Measurements from ENCODE around the gene TWSG1.
"Not testable (repeated sequence)": the region's sequence is repeated elsewhere in the genome, so short reads cannot be mapped to it uniquely, and the experiment has no call there.

Gene TWSG1

GRCh38 chr18:9335697-9336045 is 1.1 kb downstream of the TWSG1 start:
- no peak for DNase-seq (ENCODE audit: low spot score)

GRCh38 chr18:9336827-9337226 is 2.3 kb downstream of the TWSG1 start:
- DNase-seq (ENCODE audit: low spot score): no peak

- peak; percentile 5 for DNase-seq (ENCODE audit: low spot score)
Measured at GRCh38 chr18:9337873-9338272, 3.3 kb downstream of the TWSG1 start.

- no peak for DNase-seq (ENCODE audit: low spot score)
Measured at GRCh38 chr18:9340472-9340871, 5.9 kb downstream of the TWSG1 start.

GRCh38 chr18:9343577-9343976 is 9.0 kb downstream of the TWSG1 start:
- no peak for DNase-seq (ENCODE audit: low spot score)

- DNase-seq (ENCODE audit: low spot score): no peak
Measured at GRCh38 chr18:9346775-9347174, 12.2 kb downstream of the TWSG1 start.

GRCh38 chr18:9348079-9348671 is 13.6 kb downstream of the TWSG1 start:
- no peak for DNase-seq (ENCODE audit: low spot score)

- DNase-seq (ENCODE audit: low spot score): no peak
Measured at GRCh38 chr18:9348766-9349165, 14.2 kb downstream of the TWSG1 start.

GRCh38 chr18:9353596-9353995 is 19.0 kb downstream of the TWSG1 start:
- no peak for DNase-seq (ENCODE audit: low spot score)

- no peak for DNase-seq (ENCODE audit: low spot score)
Measured at GRCh38 chr18:9354256-9354655, 19.7 kb downstream of the TWSG1 start.

- no peak for DNase-seq (ENCODE audit: low spot score)
Measured at GRCh38 chr18:9356976-9357375, 22.4 kb downstream of the TWSG1 start.

- DNase-seq (ENCODE audit: low spot score): no peak
Measured at GRCh38 chr18:9359796-9360195, 25.2 kb downstream of the TWSG1 start.

GRCh38 chr18:9361191-9361590 is 26.6 kb downstream of the TWSG1 start:
- DNase-seq (ENCODE audit: low spot score): no peak

- DNase-seq (ENCODE audit: low spot score): no peak
Measured at GRCh38 chr18:9362869-9363268, 28.3 kb downstream of the TWSG1 start.

GRCh38 chr18:9364242-9364641 is 29.7 kb downstream of the TWSG1 start:
- DNase-seq (ENCODE audit: low spot score): no peak

GRCh38 chr18:9365406-9365805 is 30.8 kb downstream of the TWSG1 start:
- no peak for DNase-seq (ENCODE audit: low spot score)

GRCh38 chr18:9366126-9366714 is 31.6 kb downstream of the TWSG1 start:
- DNase-seq (ENCODE audit: low spot score): no peak

- not testable (repeated sequence) for DNase-seq (ENCODE audit: low spot score)
Measured at GRCh38 chr18:9373254-9373653, 38.7 kb downstream of the TWSG1 start.

GRCh38 chr18:9379118-9379517 is 44.5 kb downstream of the TWSG1 start:
- DNase-seq (ENCODE audit: low spot score): no peak

GRCh38 chr18:9380101-9380500 is 45.5 kb downstream of the TWSG1 start:
- DNase-seq (ENCODE audit: low spot score): no peak

- no peak for DNase-seq (ENCODE audit: low spot score)
Measured at GRCh38 chr18:9380621-9381395, 46.2 kb downstream of the TWSG1 start.

GRCh38 chr18:9386879-9387278 is 52.3 kb downstream of the TWSG1 start:
- DNase-seq (ENCODE audit: low spot score): no peak

- DNase-seq (ENCODE audit: low spot score): peak; percentile 4
Measured at GRCh38 chr18:9387891-9388290, 53.3 kb downstream of the TWSG1 start.

GRCh38 chr18:9389706-9390105 is 55.1 kb downstream of the TWSG1 start:
- DNase-seq (ENCODE audit: low spot score): no peak

Measured in COLO829 (cell line).